Measurements from ENCODE around the gene DSCAM.

The DSCAM gene

DNA sequence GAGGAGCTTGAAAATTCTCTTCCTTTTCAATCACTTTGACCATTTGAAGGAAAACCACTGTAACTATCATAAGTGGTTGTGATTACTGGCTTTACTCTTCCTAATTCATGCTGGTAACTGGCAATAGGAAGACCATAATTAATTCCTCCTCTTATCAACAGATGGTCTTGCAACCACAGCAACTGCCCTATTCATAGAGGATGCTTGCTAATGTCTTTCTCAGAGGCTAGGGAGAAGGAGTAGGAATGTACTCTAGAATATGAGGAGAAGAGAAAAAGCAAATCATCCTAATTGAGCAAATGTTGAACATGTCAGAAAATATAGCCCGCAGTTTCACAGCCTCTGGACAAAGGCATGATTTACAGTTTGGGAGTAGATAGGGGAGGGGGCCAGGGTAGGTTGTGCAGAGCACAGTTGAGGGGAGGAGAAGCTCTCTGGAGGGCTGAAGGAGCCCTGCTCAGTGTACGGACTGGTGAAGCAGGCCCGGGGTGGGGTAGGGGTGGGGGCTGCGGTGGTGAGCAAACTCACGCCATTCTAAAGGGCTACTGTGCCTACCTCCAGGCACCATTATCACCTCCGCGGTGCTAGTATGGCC, 786.8 kb downstream of the DSCAM start:
- no peak for TF ChIP-seq TAF1 (IDR thresholded peaks at IDR 0.05; ENCODE audit: low read depth)
- TF ChIP-seq, protein P1, sequence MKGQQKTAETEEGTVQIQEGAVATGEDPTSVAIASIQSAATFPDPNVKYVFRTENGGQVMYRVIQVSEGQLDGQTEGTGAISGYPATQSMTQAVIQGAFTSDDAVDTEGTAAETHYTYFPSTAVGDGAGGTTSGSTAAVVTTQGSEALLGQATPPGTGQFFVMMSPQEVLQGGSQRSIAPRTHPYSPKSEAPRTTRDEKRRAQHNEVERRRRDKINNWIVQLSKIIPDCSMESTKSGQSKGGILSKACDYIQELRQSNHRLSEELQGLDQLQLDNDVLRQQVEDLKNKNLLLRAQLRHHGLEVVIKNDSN (IDR thresholded peaks at IDR 0.05): no peak
- TF ChIP-seq NFIC (IDR thresholded peaks at IDR 0.05): no peak
- no peak for TF ChIP-seq EGR1 (IDR thresholded peaks at IDR 0.05)
- TF ChIP-seq ZBTB7A (IDR thresholded peaks at IDR 0.05; ENCODE audit: low read depth): no peak
- TF ChIP-seq TEAD4 (IDR thresholded peaks at IDR 0.05): no peak
- TF ChIP-seq YY1 (IDR thresholded peaks at IDR 0.05; ENCODE audit: low read depth): no peak
- no peak for TF ChIP-seq FOXM1 (IDR thresholded peaks at IDR 0.05; ENCODE audit: borderline replicate concordance, low read depth)
- no peak for TF ChIP-seq EP300 (IDR thresholded peaks at IDR 0.05; ENCODE audit: borderline replicate concordance)
- TF ChIP-seq TCF12 (IDR thresholded peaks at IDR 0.05; ENCODE audit: low read depth): no peak
- TF ChIP-seq RAD21 (IDR thresholded peaks at IDR 0.05; ENCODE audit: low read depth): no peak
- TF ChIP-seq, protein P2, sequence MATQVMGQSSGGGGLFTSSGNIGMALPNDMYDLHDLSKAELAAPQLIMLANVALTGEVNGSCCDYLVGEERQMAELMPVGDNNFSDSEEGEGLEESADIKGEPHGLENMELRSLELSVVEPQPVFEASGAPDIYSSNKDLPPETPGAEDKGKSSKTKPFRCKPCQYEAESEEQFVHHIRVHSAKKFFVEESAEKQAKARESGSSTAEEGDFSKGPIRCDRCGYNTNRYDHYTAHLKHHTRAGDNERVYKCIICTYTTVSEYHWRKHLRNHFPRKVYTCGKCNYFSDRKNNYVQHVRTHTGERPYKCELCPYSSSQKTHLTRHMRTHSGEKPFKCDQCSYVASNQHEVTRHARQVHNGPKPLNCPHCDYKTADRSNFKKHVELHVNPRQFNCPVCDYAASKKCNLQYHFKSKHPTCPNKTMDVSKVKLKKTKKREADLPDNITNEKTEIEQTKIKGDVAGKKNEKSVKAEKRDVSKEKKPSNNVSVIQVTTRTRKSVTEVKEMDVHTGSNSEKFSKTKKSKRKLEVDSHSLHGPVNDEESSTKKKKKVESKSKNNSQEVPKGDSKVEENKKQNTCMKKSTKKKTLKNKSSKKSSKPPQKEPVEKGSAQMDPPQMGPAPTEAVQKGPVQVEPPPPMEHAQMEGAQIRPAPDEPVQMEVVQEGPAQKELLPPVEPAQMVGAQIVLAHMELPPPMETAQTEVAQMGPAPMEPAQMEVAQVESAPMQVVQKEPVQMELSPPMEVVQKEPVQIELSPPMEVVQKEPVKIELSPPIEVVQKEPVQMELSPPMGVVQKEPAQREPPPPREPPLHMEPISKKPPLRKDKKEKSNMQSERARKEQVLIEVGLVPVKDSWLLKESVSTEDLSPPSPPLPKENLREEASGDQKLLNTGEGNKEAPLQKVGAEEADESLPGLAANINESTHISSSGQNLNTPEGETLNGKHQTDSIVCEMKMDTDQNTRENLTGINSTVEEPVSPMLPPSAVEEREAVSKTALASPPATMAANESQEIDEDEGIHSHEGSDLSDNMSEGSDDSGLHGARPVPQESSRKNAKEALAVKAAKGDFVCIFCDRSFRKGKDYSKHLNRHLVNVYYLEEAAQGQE (IDR thresholded peaks at IDR 0.05; ENCODE audit: low read depth): no peak
- TF ChIP-seq CEBPB (IDR thresholded peaks at IDR 0.05): no peak
- TF ChIP-seq CREB1 (IDR thresholded peaks at IDR 0.05; ENCODE audit: low read depth): no peak

GRCh38 chr21:40057331-40057730, 789.6 kb downstream of the DSCAM start:
- TF ChIP-seq, protein P1 (IDR thresholded peaks at IDR 0.05): no peak
- no peak for TF ChIP-seq CREB1 (IDR thresholded peaks at IDR 0.05; ENCODE audit: low read depth)
- TF ChIP-seq NFIC (IDR thresholded peaks at IDR 0.05): no peak
- no peak for TF ChIP-seq FOXM1 (IDR thresholded peaks at IDR 0.05; ENCODE audit: borderline replicate concordance, low read depth)
- TF ChIP-seq TCF12 (IDR thresholded peaks at IDR 0.05; ENCODE audit: low read depth): no peak
- TF ChIP-seq, protein P2 (IDR thresholded peaks at IDR 0.05; ENCODE audit: low read depth): no peak
- no peak for TF ChIP-seq EGR1 (IDR thresholded peaks at IDR 0.05)
- TF ChIP-seq, protein P3, sequence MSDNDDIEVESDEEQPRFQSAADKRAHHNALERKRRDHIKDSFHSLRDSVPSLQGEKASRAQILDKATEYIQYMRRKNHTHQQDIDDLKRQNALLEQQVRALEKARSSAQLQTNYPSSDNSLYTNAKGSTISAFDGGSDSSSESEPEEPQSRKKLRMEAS (IDR thresholded peaks at IDR 0.05): no peak
- no peak for TF ChIP-seq TAF1 (IDR thresholded peaks at IDR 0.05; ENCODE audit: low read depth)
- TF ChIP-seq YY1 (IDR thresholded peaks at IDR 0.05; ENCODE audit: low read depth): no peak
- TF ChIP-seq EP300 (IDR thresholded peaks at IDR 0.05; ENCODE audit: borderline replicate concordance): no peak
- TF ChIP-seq ZBTB7A (IDR thresholded peaks at IDR 0.05; ENCODE audit: low read depth): no peak
- no peak for TF ChIP-seq RAD21 (IDR thresholded peaks at IDR 0.05; ENCODE audit: low read depth)
- TF ChIP-seq TEAD4 (IDR thresholded peaks at IDR 0.05): no peak
- TF ChIP-seq CEBPB (IDR thresholded peaks at IDR 0.05): no peak

- TF ChIP-seq, protein P2 (IDR thresholded peaks at IDR 0.05; ENCODE audit: low read depth): no peak
Measured at GRCh38 chr21:40056031-40056430, 790.9 kb downstream of the DSCAM start.

DNA sequence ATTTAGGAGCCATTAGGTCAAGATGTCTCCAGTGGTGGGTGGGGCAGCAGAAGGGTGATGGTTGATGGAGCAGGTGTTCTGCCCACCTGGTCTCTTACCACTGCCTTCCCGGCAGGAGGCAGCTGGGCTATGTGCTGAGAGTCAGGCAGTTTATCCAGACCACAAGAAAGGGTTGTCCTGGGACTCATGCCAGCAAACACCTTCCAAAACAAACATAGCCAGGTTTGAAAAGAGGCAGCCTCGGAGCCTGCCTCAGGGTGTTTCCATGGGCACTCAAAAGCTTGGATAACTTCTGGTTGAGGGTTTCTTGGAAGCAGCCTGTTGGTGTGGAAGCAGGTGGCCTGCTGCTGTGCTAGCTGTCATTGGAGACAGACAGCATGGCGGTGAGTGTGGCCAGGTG, 792.6 kb downstream of the DSCAM start:
- TF ChIP-seq EP300 (IDR thresholded peaks at IDR 0.05; ENCODE audit: borderline replicate concordance): peak; percentile 38; the same call in 1 of the 2 replicates
- peak; percentile 79 for TF ChIP-seq TCF12 (IDR thresholded peaks at IDR 0.05; ENCODE audit: low read depth)
- peak; percentile 45; the same call in 1 of the 2 replicates for TF ChIP-seq TEAD4 (IDR thresholded peaks at IDR 0.05)
- TF ChIP-seq NFIC (IDR thresholded peaks at IDR 0.05): peak; percentile 82
- TF ChIP-seq FOXM1 (IDR thresholded peaks at IDR 0.05; ENCODE audit: borderline replicate concordance, low read depth): no peak

GRCh38 chr21:40053007-40053406, 794.0 kb downstream of the DSCAM start:
- TF ChIP-seq, protein P2 (IDR thresholded peaks at IDR 0.05; ENCODE audit: low read depth): no peak
- TF ChIP-seq CEBPB (IDR thresholded peaks at IDR 0.05) (no peak), TEAD4 (IDR thresholded peaks at IDR 0.05) (no peak), EGR1 (IDR thresholded peaks at IDR 0.05) (no peak), FOXM1 (IDR thresholded peaks at IDR 0.05; ENCODE audit: borderline replicate concordance, low read depth) (no peak), TCF12 (IDR thresholded peaks at IDR 0.05; ENCODE audit: low read depth) (no peak), TAF1 (IDR thresholded peaks at IDR 0.05; ENCODE audit: low read depth) (no peak), CREB1 (IDR thresholded peaks at IDR 0.05; ENCODE audit: low read depth) (no peak), EP300 (IDR thresholded peaks at IDR 0.05; ENCODE audit: borderline replicate concordance) (no peak), ZBTB7A (IDR thresholded peaks at IDR 0.05; ENCODE audit: low read depth) (no peak), RAD21 (IDR thresholded peaks at IDR 0.05; ENCODE audit: low read depth) (no peak)
- TF ChIP-seq, protein P3 (IDR thresholded peaks at IDR 0.05): no peak
- TF ChIP-seq, protein P1 (IDR thresholded peaks at IDR 0.05): no peak

All from Ishikawa (cell line).